HEK293T (cell line): ENCODE data around the gene FILIP1L.

Source experiments
- ARNT ChIP-seq: fragments of 450-650 bp; IDR thresholded peaks from 2 replicates; pipeline ENCODE4 v1.6.1; 2017; ENCODE audit warnings: mild to moderate bottlenecking
- BHLHE40 ChIP-seq: fragments of 450-650 bp; IDR thresholded peaks from 2 replicates; pipeline ENCODE4 v1.6.1; 2016; ENCODE audit warnings: mild to moderate bottlenecking, moderate library complexity, borderline replicate concordance
- ELF4 ChIP-seq: fragments of 450-650 bp; IDR thresholded peaks from 2 replicates; pipeline ENCODE4 v1.6.1; 2017; ENCODE audit warnings: antibody characterized with exemption
- FOXA1 ChIP-seq: fragments of 450-650 bp; IDR thresholded peaks from 2 replicates; pipeline ENCODE4 v1.6.1; 2016; ENCODE audit warnings: mild to moderate bottlenecking
- FOXK2 ChIP-seq: fragments of 450-650 bp; IDR thresholded peaks from 2 replicates; pipeline ENCODE4 v1.6.1; 2016; ENCODE audit warnings: mild to moderate bottlenecking
- FOXM1 ChIP-seq: fragments of 450-650 bp; IDR thresholded peaks from 2 replicates; pipeline ENCODE4 v1.6.1; 2017; ENCODE audit warnings: mild to moderate bottlenecking, borderline replicate concordance
- HDGF ChIP-seq: fragments of 450-650 bp; IDR thresholded peaks from 2 replicates; pipeline ENCODE4 v1.6.1; 2017; ENCODE audit warnings: antibody characterized with exemption, borderline replicate concordance
- L3MBTL2 ChIP-seq: fragments of 450-650 bp; conservative IDR thresholded peaks from 2 replicates; pipeline ENCODE4 v1.6.1; 2016; ENCODE audit warnings: mild to moderate bottlenecking
- NFRKB ChIP-seq: fragments of 450-650 bp; IDR thresholded peaks from 2 replicates; pipeline ENCODE4 v1.6.1; 2016; ENCODE audit warnings: mild to moderate bottlenecking, moderate library complexity
- PKNOX1 ChIP-seq: fragments of 450-650 bp; IDR thresholded peaks from 2 replicates; pipeline ENCODE4 v1.6.1; 2016
- SP1 ChIP-seq: fragments of 450-650 bp; IDR thresholded peaks from 2 replicates; pipeline ENCODE4 v1.6.1; 2017
- SUZ12 ChIP-seq: fragments of 450-650 bp; IDR thresholded peaks from 2 replicates; pipeline ENCODE4 v1.6.1; 2016; ENCODE audit warnings: mild to moderate bottlenecking
- TARDBP ChIP-seq: fragments of 450-650 bp; IDR thresholded peaks from 2 replicates; pipeline ENCODE4 v1.6.1; 2016
- ZNF384 ChIP-seq: fragments of 450-650 bp; IDR thresholded peaks from 2 replicates; pipeline ENCODE4 v1.6.1; 2016

GRCh38 chr3:100150473-100150872 lies 36.2 kb upstream of the FILIP1L start:
- TF ChIP-seq SP1 (no peak), FOXK2 (no peak), SUZ12 (no peak), FOXM1 (no peak), TARDBP (no peak), ARNT (no peak), BHLHE40 (no peak), PKNOX1 (no peak), ZNF384 (no peak), HDGF (no peak), ELF4 (no peak), L3MBTL2 (no peak), FOXA1 (no peak), NFRKB (no peak)
